Stimulated activated CD4-positive, alpha-beta T cell treated with anti-CD3 and anti-CD28 coated beads, TNF-alpha, amount 100 ng/mL, for 48 hours (primary cell): ENCODE measurements around the gene PCSK5.

ENCODE experiments used
- DNase-seq, 3 donors: peaks; one replicate each; pipeline ENCODE4 v3.0.0-alpha.2; 2020; ENCODE audit warnings: low read depth in 3 of 3

PCSK5 gene

DNA sequence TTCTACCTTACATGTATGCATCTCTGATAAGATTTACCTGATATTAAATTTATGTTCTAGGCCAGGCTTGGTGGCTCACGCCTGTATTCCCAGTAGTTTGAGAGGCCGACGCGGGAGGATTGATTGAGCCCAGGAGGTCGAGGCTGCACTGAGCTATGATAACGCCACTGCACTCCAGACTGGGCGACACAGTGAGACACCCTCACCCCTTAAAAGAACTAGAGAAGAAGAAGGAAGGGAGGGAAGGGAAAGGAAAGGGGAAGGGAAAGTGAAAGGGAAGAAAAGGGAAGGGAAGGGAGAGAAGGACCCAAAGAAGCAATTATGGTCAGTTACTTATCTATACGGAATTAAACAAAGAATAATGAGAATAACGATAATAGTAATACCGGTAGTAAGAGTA lies 504.9 kb downstream of the PCSK5 start:
- no peak for DNase-seq

- DNase-seq, result no peak
These were observed 505.7 kb downstream of the PCSK5 start for GRCh38 chr9:76396144-76396543.

DNA sequence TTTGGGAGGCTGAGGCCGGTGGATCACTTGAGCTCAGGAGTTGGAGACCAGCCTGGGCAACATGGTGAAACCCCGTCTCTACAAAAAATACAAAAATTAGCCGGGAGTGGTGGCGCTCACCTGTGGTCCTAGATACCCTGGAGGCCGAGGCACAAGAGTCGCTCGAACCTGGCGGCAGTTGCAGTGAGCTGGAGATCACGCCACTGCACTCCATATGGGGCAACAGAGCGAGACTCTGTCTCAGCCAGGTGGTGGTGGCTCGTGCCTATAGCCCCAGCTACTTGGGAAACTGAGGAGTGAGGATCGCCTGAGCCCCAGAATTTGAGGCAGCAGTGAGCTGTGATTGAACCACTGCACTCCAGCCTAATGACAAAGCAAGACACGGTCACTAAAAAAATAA lies 506.1 kb downstream of the PCSK5 start:
- DNase-seq, result no peak

DNA sequence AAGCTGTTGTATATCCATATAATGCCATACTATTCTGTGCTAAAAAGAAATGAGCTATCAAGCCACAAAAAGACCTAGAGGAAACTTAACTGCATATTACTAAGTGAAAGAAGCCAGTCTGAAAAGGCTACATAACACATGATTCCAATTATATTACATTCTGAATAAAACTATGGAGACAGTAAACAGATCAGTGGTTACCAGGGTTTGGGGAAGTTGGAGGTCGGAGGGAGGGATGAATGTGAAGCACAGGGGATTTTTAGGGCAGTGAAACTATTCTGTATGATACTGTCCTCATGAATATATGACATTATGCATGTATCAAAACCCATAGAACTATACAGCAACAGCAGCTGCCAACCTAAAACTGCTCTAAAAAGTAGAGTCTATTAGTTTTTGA lies 509.4 kb downstream of the PCSK5 start:
- DNase-seq, result no peak

GRCh38 chr9:76400534-76401096 lies 510.1 kb downstream of the PCSK5 start:
- DNase-seq, result no peak

- DNase-seq, result no peak
These were observed 510.7 kb downstream of the PCSK5 start for GRCh38 chr9:76401176-76401575.

DNA sequence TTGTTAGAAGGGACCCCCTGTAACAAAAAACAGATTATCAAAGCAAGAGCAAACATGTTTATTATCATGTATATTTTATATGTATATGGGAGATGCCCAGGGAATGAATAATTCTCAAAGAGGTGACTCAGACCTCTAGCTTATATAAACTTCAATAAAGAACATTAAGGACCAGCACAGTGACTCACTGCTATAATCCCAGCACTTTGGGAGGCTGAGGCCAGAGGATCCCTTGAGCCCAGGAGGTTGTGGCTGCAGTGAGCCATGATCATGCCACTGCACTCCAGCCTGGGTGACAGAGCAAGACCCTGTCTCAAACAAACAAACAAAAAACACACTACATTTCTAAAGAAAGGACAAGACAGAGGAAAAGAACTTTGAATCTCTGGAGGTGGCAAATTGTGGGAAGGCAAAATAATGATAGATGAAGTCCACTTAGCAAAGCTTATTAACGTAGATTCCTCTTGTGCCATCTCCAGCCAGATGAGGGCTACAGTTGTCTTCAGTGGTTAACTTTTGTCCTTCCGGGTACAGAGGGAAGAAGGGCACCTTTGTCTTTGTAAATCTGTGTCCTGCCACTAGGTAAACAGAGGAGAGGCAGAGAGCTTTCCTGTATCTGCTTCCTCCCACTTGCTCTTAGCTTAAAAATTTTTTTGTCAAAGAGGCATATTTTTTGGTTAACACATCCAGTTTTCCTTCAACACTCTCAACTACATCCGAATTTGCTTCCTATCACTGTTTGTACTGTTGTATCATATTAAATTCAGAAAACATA lies 511.3 kb downstream of the PCSK5 start:
- DNase-seq, result no peak

DNA sequence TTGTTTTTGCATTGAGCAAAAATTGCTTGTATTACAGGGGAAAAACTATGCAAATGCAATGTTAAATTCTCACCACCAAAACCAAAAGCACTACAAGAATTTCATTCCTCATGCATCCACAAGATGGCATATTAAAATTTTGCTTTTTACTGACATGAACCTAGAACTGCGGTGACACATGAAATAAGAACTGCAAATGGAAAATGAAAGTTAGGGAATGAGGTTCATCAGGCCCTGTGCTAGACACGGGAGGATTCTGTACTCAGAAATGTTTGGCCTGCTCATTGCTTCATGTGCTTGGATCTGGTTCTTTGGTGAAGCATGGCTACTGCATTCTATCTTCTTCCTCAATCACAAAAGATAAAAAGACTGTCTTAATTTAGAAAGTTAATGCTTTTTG lies 512.9 kb downstream of the PCSK5 start:
- DNase-seq, result no peak

GRCh38 chr9:76404401-76404800 lies 513.9 kb downstream of the PCSK5 start:
- no peak for DNase-seq

- DNase-seq, result no peak
These were observed 514.9 kb downstream of the PCSK5 start for GRCh38 chr9:76405340-76405739.

DNA sequence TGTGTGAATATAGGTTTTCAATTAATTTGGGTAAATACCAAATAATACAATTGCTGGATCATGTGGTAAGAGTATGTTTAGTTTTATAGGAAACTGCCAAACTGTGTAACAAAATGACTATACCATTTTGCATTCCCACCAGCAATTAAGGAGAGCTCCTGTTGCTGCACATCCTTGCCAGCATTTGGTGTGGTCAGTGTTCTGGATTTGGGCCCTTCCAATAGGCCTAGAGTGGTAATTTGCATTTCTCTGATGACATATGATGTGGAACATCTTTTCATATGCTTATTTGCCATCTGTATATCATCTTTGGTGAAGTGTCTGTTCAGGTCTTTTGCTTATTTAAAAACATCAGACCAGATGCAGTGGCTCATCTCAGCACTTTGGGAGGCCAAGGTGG lies 515.4 kb downstream of the PCSK5 start:
- no peak for DNase-seq
